ENCODE measurements around the gene RCAN3. TPM values are rescaled to one million over a fixed set of nuclear protein-coding genes. Genes with fewer than 3 reads are reported as not detected.
A peak's percentile ranks its signal among the peaks of the same experiment; 100 is the strongest.

The RCAN3 gene
- total and polyA plus RNA-seq, 2 of the 13 experiments (the other 11 are each of a cell fraction or from before 2014, with no cell fraction given): 12.2 to 13.3 TPM

GRCh38 chr1:24558902-24559791 lies 56.5 kb downstream of the RCAN3 start (continued):
- TF ChIP-seq HMGXB3 (CRISPR knock-in tag; IDR thresholded peaks at IDR 0.05; ENCODE audit: borderline replicate concordance): no peak
- no peak for TF ChIP-seq ZNF124 (CRISPR knock-in tag; IDR thresholded peaks at IDR 0.05)
- no peak for TF ChIP-seq PAWR (CRISPR knock-in tag; IDR thresholded peaks at IDR 0.05; ENCODE audit: borderline replicate concordance)
- peak; percentile 83 for TF ChIP-seq ELF1 (CRISPR knock-in tag; IDR thresholded peaks at IDR 0.05)
- TF ChIP-seq ZNF784 (CRISPR knock-in tag; IDR thresholded peaks at IDR 0.05; ENCODE audit: borderline replicate concordance): no peak
- TF ChIP-seq AKAP8 (CRISPR knock-in tag; IDR thresholded peaks at IDR 0.05): no peak
- TF ChIP-seq SIX1 (CRISPR knock-in tag; IDR thresholded peaks at IDR 0.05; ENCODE audit: borderline replicate concordance): 0 out of 2 replicates have a peak, but pooled peaks have one; percentile 34
- TF ChIP-seq MED1 (CRISPR knock-in tag; IDR thresholded peaks at IDR 0.05): peak; percentile 61
- TF ChIP-seq ZNF687 (CRISPR knock-in tag; IDR thresholded peaks at IDR 0.05): peak; percentile 65
- no peak for TF ChIP-seq ARID2 (CRISPR knock-in tag; IDR thresholded peaks at IDR 0.05; ENCODE audit: borderline replicate concordance)
- no peak for TF ChIP-seq CBX5 (CRISPR knock-in tag; IDR thresholded peaks at IDR 0.05; ENCODE audit: borderline replicate concordance)
- TF ChIP-seq SIX4 (CRISPR knock-in tag; IDR thresholded peaks at IDR 0.05): no peak
- no peak for TF ChIP-seq ZNF788 (CRISPR knock-in tag; IDR thresholded peaks at IDR 0.05; ENCODE audit: borderline replicate concordance)
- no peak for TF ChIP-seq SRY (CRISPR knock-in tag; IDR thresholded peaks at IDR 0.05)
- no peak for TF ChIP-seq ZIK1 (CRISPR knock-in tag; IDR thresholded peaks at IDR 0.05; ENCODE audit: borderline replicate concordance, low read depth)
- TF ChIP-seq ZNF615 (CRISPR knock-in tag; IDR thresholded peaks at IDR 0.05; ENCODE audit: borderline replicate concordance): no peak
- no peak for TF ChIP-seq SP1 (IDR thresholded peaks at IDR 0.05)
- no peak for TF ChIP-seq SP1 (CRISPR knock-in tag; IDR thresholded peaks at IDR 0.05)
- TF ChIP-seq FOSL2 (CRISPR knock-in tag; IDR thresholded peaks at IDR 0.05): peak; percentile 62
- TF ChIP-seq SMAD9 (CRISPR knock-in tag; IDR thresholded peaks at IDR 0.05): no peak
- TF ChIP-seq TCF7 (IDR thresholded peaks at IDR 0.05; ENCODE audit: low read depth): peak; percentile 50

Data from HepG2 (cell line).